Subcutaneous adipose tissue (tissue), 4 donors: ENCODE results near the gene NAT14. TPM values are rescaled to one million over a fixed set of nuclear protein-coding genes. Genes with fewer than 3 reads are reported as not detected.

Experiments
- total RNA-seq, 4 donors: library from RNA; depleted of rRNA; stranded (reverse); fragments of >200 nt; gene quantifications; one replicate each; pipeline ENCODE4 v1.1.0, GENCODE V29; 2016
- TF ChIP-seq, protein P1 (sequence below): fragments of 450-650 bp; IDR thresholded peaks from one replicate; pipeline ENCODE4 v1.5.1; 2016; ENCODE audit warnings: low read depth, mild to moderate bottlenecking, control low read depth, antibody characterized with exemption, moderate library complexity

Gene NAT14, protein sequence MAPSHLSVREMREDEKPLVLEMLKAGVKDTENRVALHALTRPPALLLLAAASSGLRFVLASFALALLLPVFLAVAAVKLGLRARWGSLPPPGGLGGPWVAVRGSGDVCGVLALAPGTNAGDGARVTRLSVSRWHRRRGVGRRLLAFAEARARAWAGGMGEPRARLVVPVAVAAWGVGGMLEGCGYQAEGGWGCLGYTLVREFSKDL
- total RNA-seq = 1 to 10 TPM; 1.0 to 2.3 (median 1.6) TPM

DNA sequence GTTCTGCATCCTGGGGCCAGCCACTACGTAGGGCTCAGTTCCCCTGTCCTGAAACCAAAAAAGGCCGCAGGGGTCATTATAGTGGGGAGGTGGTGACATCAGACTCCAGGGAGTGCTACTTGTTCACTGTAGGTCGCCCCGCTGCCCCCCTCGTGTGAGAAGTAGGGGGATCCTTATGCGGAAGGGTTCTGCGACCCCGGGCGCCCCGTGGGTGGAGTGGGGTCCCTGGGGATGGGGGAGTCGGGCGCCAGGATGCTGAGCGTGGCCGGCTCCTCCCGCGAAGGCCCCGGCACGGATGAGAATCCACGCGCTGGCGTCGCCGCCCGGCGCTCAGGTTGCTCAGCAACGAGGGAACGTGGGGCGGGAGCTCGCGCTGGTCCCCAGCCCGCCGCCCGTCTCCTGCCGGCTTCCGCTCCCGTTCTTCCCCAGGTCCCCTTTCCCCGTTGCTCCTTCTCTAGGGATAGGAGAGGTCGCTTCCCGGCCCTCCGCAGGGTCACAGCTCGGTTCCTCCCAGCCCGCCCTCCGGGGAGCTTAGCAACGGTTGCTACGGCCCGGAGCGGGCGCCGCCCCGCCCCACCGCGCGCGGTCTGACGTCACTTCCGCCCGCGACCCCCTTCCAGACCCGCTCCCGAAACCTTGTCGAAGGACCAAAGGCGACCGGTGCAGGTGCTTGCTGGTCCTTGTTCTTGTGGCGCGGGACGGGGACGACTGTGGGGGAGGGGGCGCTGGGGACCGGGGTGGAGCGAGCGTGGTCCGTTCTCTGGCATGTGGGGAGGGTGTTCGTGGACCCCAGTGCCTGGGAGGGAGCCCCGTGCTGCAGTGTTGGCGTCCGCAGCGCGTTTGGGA, at the start of gene NAT14:
TSS of gene NAT14 (plus strand) at position 596 of the 846 bp plus-strand sequence. CDS start 521 bp downstream, outside the sequence.
- TF ChIP-seq, protein P1, sequence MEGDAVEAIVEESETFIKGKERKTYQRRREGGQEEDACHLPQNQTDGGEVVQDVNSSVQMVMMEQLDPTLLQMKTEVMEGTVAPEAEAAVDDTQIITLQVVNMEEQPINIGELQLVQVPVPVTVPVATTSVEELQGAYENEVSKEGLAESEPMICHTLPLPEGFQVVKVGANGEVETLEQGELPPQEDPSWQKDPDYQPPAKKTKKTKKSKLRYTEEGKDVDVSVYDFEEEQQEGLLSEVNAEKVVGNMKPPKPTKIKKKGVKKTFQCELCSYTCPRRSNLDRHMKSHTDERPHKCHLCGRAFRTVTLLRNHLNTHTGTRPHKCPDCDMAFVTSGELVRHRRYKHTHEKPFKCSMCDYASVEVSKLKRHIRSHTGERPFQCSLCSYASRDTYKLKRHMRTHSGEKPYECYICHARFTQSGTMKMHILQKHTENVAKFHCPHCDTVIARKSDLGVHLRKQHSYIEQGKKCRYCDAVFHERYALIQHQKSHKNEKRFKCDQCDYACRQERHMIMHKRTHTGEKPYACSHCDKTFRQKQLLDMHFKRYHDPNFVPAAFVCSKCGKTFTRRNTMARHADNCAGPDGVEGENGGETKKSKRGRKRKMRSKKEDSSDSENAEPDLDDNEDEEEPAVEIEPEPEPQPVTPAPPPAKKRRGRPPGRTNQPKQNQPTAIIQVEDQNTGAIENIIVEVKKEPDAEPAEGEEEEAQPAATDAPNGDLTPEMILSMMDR = no peak

DNA sequence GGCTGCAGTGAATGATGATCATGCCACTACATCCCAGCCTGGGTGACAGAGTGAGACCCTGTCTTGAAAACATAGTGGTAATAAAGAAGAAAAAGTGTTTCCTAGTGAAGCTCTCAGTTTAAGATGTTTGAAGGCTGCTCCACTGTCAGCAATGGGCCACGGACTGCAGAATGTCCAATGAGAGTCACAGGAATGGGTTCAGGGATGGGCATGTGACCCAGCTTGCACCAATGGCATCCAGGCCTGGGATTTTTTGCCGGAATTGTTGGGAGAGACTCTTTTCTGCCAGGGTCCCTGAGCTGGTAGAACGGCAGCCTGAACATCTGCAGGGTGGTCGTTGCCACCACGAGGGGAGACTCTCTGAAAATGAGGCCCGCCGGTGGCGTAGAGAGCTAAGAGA, 48.1 kb upstream of the NAT14 start:
- TF ChIP-seq, protein P1 = no peak

DNA sequence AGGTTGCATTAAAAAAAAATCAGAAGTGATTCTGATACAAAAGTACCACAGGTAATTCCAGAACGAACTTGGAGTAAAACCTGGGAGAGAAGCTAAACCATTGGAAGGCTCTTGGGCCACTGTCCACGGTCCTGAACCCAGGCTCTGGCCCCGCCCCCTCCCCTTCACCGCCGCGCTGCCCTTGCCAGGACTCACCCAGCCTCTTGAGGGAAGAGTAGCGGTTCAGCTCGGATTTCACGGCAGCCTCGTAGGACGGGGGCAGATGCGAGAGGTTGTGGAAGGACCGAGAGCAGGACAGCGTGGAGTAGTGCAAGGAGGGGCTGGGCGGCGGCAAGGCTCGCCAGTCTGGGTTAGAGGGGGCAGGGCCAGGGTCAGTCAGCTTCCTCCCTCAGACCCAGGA, 47.6 kb upstream of the NAT14 start:
- TF ChIP-seq, protein P1 = no peak

DNA sequence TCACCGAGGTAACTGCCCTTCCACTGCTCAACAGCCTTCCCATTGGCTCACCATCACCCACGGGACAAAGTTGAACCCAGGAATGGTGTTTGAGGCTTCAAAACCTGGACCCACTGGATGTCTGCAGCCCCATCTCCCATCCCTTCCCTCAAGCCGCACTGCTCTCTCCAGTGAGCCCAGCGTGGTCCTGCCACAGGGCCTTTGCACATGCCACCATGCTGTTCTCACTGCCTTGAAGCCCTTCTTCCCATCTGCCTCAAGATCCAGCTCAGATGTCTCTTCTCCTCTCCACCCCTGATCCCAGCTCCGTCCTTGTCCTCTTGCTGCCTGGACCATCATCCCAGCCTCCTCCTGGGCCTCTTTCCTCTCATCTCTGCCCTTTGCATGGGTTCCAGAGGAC, 45.9 kb upstream of the NAT14 start:
- TF ChIP-seq, protein P1 = no peak

DNA sequence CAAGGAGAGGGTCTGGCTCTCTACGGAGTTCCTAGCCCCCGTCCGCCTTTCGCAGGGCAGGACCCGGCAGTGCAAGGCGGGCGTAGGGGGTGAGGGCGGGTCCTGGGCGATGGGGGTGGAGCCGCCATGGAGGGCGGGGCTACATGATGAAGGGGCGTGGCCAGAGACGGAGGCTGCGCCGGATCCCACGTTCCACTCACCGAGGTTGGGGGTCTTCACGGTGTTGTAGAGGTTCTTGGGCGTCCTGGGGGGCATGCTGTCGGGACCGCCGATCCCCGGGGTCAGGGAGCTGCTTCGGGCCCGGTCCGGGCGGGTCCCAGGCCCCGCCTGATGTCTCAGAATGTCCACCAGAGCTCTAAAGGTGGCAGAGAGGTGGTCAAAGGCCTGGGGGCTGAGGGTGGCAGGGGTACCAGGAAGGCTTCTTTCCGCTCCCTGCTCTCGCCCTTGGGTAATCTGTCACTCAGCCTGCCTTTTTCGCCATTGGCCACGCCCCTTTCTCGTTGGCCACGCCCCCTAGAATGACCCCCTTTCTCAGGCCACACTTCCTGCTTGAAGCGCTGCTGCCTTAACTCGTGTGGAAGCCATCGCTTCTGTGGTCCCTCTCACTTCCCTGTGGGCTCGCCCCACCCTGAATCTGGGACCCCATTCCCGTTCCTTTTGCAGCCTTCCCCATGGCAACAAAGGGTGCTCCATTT, 44.4 kb upstream of the NAT14 start:
- TF ChIP-seq, protein P1 = no peak

DNA sequence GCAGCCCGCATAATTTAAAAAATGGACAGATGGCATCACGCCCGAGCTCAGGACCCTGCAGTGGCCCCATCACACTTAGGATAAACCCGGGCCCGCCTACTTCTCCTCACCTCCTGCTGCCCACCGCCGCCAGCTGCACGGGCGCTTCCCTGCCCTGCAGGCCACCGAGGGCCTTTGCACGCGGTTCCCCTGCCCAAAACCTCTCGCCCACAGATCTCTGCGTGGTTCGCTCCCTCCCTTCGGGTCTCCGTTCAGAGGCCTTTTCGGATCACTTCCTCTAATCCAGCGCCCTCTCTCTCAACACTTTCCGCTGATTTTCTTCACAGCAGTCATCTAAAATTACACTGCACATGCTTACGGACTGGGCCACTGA, 43.7 kb upstream of the NAT14 start:
- TF ChIP-seq, protein P1 = no peak
